GM12878 (cell line): ENCODE data around the gene ARID5B. TPM values are rescaled to one million over a fixed set of nuclear protein-coding genes. Genes with fewer than 3 reads are reported as not detected.
A peak's percentile ranks its signal among the peaks of the same experiment; 100 is the strongest.

ENCODE experiments used
- ATAC-seq: fragments of 200-7000 bp; cut with Tn5 transposase; 3 replicates; pipeline ENCODE4 v1.9.1; 2020; ENCODE audit warnings: mild to moderate bottlenecking, moderate library complexity
- BruUV-seq: library from RNA; stranded (reverse); fragments of 400-500 nt; replicated peaks from 2 replicates; lab custom pipeline; 2021; lab: Mats Ljungman, UMichigan
- CTCF ChIA-PET: fragments of 300-600 bp; sonication (Branson Sonifier 250); formaldehyde crosslinking; extraction: SDS; loops from one replicate; lab custom pipeline; 2021; ENCODE audit warnings: inconsistent platforms; lab: Yijun Ruan, JAX
- POLR2A ChIA-PET: fragments of 350-600 bp; formaldehyde crosslinking; extraction: SDS; loops from one replicate; lab custom pipeline; 2021; ENCODE audit warnings: inconsistent platforms; lab: Charles Lee
- RAD21 ChIA-PET: fragments of 300-600 bp; sonication (Branson Sonifier 250); formaldehyde crosslinking; loops from one replicate; lab custom pipeline; 2023; ENCODE audit warnings: antibody characterized with exemption; ENCODE audit not compliant: unreplicated experiment; lab: Charles Lee
- SMC1A ChIA-PET: fragments of 300-600 bp; sonication (Branson Sonifier 250); formaldehyde crosslinking; loops from one replicate; lab custom pipeline; 2023; ENCODE audit not compliant: unreplicated experiment, uncharacterized antibody; lab: Charles Lee
- DNase-seq: peaks from one replicate; pipeline ENCODE4 v3.0.0-alpha.2; 2011; ENCODE audit warnings: low read depth, low spot score
- FAIRE-seq: peaks from 3 replicates; lab custom pipeline; 2011; peaks lifted over from hg19 to GRCh38; lab: Jason Lieb, UNC
- H2AFZ ChIP-seq: 2 replicates; pipeline ENCODE4 v1.6.0; 2011; ENCODE audit warnings: low read depth, low read length, control low read depth; ENCODE audit not compliant: control insufficient read depth
- H3K27ac ChIP-seq: 2 replicates; pipeline ENCODE4 v1.5.1; 2011; ENCODE audit warnings: control low read depth; ENCODE audit not compliant: control insufficient read depth, insufficient read depth
- H3K27me3 ChIP-seq, 2 experiments: replicated peaks in 1 of 2; 2 replicates each; pipeline versions ENCODE4 v1.6.0 to v1.6.1; 2011; ENCODE audit warnings: low read length in 1 of 2; ENCODE audit not compliant: control insufficient read depth in 2 of 2, insufficient read depth in 2 of 2
- H3K36me3 ChIP-seq, 2 experiments: 2 replicates each; pipeline ENCODE4 v1.5.1; 2011; ENCODE audit warnings: low read length in 1 of 2; ENCODE audit not compliant: control insufficient read depth in 2 of 2, insufficient read depth in 2 of 2
- H3K4me1 ChIP-seq: 2 replicates; pipeline ENCODE4 v1.6.1; 2011; ENCODE audit warnings: mild to moderate bottlenecking, low read length, moderate library complexity, mixed read lengths; ENCODE audit not compliant: control insufficient read depth, insufficient read depth
- H3K4me2 ChIP-seq: 2 replicates; pipeline ENCODE4 v1.6.0; 2011; ENCODE audit warnings: control low read depth; ENCODE audit not compliant: control insufficient read depth, insufficient read depth
- H3K4me3 ChIP-seq: fragments of 200-600 bp; sonication (generic); 2 replicates; pipeline ENCODE4 v1.5.1; 2016
- H3K79me2 ChIP-seq: 2 replicates; pipeline ENCODE4 v1.6.0; 2011; ENCODE audit warnings: low read length; ENCODE audit not compliant: control insufficient read depth, insufficient read depth
- H3K9ac ChIP-seq: 2 replicates; pipeline ENCODE4 v1.8.0; 2011; ENCODE audit warnings: low read length, control low read depth, mixed read lengths; ENCODE audit not compliant: control insufficient read depth, insufficient read depth
- H3K9me3 ChIP-seq: replicated peaks from 3 replicates; pipeline ENCODE4 v1.5.1; 2011; ENCODE audit warnings: mild to moderate bottlenecking, low read length; ENCODE audit not compliant: control insufficient read depth, insufficient read depth
- H4K20me1 ChIP-seq: 2 replicates; pipeline ENCODE4 v1.6.0; 2011; ENCODE audit not compliant: control insufficient read depth, insufficient read depth
- FOXK2 ChIP-seq: fragments of 450-650 bp; IDR thresholded peaks from 2 replicates; pipeline ENCODE4 v1.6.1; 2017; ENCODE audit warnings: mild to moderate bottlenecking, moderate library complexity
- MTA2 ChIP-seq: fragments of 450-650 bp; IDR thresholded peaks from 2 replicates; pipeline ENCODE4 v1.6.1; 2016; ENCODE audit warnings: low read depth, mild to moderate bottlenecking, moderate library complexity
- POLR2A ChIP-seq: IDR thresholded peaks from 2 replicates; pipeline ENCODE4 v1.6.1; 2011; ENCODE audit warnings: low read depth, mild to moderate bottlenecking, low read length
- RB1 ChIP-seq: fragments of 450-650 bp; formaldehyde crosslinking; IDR thresholded peaks from 2 replicates; pipeline ENCODE4 v1.6.1; 2017; ENCODE audit warnings: mild to moderate bottlenecking, borderline replicate concordance
- YBX1 ChIP-seq: fragments of 450-650 bp; IDR thresholded peaks from 2 replicates; pipeline ENCODE4 v1.6.1; 2016; ENCODE audit warnings: antibody characterized with exemption
- WGBS: methylation state at CpG from one replicate; pipeline ENCODE4 v1.1.6; 2016; ENCODE audit warnings: low lambda C conversion rate; ENCODE audit not compliant: insufficient replicate concordance, insufficient coverage; ENCODE audit errors: missing lambda C conversion rate; 5-methylcytosine and 5-hydroxymethylcytosine counted together
- in situ Hi-C: fragments of 300-500 bp; cut with MboI; formaldehyde crosslinking; loops from 9 replicates; pipeline ENCODE4 v1.14.3; 2018; ENCODE audit warnings: mixed read lengths
- intact Hi-C: fragments of 100-400 bp; cut with micrococcal nuclease; formaldehyde crosslinking; loops from one replicate; pipeline ENCODE4 v1.14.2; 2022; ENCODE audit not compliant: unreplicated experiment
- polyA plus RNA-seq, 11 experiments: library from polyadenylated mRNA; depleted of rRNA in 4 of 11; unstranded in 6 of 11; stranded (reverse) in 5 of 11; fragments of >200 nt; fragmentation: Nextera tagmentation in 4 of 11; fragmentation: Illumina TruSeq in 1 of 11; extraction: Ambion mirVana in 4 of 11; extraction: Trizol in 1 of 11; gene quantifications; 1 replicate in 1 of 11; 2 replicates in 10 of 11; pipeline versions ENCODE4 v1.2.1 to v1.2.3, GENCODE V29; 2011 to 2016; ENCODE audit warnings: inconsistent platforms in 2 of 11, missing spikeins in 2 of 11, low read depth in 1 of 11
- total RNA-seq, 4 experiments: library from RNA; depleted of rRNA in 3 of 4; stranded (reverse); fragments of >200 nt in 3 of 4; fragmentation: Illumina TruSeq in 1 of 4; extraction: Trizol in 1 of 4; gene quantifications; 2 replicates each; pipeline versions ENCODE4 v1.2.1 to v1.2.3, GENCODE V29; 2013 to 2021
- TF ChIP-seq, protein P1 (sequence below): fragments of 450-650 bp; conservative IDR thresholded peaks from 2 replicates; pipeline ENCODE4 v1.6.1; 2017; ENCODE audit warnings: mild to moderate bottlenecking, moderate library complexity
- TF ChIP-seq, protein P2 (sequence below): IDR thresholded peaks from 2 replicates; pipeline ENCODE4 v1.6.1; 2011; ENCODE audit warnings: low read depth, low read length, improper control_type of control experiment, borderline replicate concordance

ARID5B gene
- total and polyA plus RNA-seq, 10 of the 15 experiments (the other 5 are each of a cell fraction or from before 2014, with no cell fraction given), result 2.7 to 8.5 (median 6.1) TPM

DNA sequence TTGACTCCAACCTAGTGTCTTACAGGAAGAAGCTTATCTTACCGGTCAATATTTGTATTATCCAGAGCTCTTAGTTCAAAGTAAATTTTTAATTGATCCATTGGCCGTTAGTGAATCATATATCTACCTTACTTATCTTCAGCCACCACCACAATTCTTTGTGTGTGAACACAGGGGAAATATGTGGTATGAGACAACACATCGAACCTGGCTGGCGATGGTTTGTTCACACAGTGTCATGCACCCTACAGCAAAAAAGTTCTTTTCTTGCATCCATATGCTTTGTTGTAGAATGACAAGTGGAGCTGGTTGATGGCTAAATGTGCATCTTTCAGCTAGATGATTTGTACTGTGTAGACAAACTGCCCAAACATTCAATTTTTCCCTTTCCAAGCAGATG is 65.8 kb downstream of the ARID5B start (continued):
- TF ChIP-seq, protein P1, sequence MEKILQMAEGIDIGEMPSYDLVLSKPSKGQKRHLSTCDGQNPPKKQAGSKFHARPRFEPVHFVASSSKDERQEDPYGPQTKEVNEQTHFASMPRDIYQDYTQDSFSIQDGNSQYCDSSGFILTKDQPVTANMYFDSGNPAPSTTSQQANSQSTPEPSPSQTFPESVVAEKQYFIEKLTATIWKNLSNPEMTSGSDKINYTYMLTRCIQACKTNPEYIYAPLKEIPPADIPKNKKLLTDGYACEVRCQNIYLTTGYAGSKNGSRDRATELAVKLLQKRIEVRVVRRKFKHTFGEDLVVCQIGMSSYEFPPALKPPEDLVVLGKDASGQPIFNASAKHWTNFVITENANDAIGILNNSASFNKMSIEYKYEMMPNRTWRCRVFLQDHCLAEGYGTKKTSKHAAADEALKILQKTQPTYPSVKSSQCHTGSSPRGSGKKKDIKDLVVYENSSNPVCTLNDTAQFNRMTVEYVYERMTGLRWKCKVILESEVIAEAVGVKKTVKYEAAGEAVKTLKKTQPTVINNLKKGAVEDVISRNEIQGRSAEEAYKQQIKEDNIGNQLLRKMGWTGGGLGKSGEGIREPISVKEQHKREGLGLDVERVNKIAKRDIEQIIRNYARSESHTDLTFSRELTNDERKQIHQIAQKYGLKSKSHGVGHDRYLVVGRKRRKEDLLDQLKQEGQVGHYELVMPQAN, result no peak
- TF ChIP-seq POLR2A (no peak), MTA2 (no peak), FOXK2 (no peak)
- TF ChIP-seq, protein P2, sequence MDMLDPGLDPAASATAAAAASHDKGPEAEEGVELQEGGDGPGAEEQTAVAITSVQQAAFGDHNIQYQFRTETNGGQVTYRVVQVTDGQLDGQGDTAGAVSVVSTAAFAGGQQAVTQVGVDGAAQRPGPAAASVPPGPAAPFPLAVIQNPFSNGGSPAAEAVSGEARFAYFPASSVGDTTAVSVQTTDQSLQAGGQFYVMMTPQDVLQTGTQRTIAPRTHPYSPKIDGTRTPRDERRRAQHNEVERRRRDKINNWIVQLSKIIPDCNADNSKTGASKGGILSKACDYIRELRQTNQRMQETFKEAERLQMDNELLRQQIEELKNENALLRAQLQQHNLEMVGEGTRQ, result no peak

DNA sequence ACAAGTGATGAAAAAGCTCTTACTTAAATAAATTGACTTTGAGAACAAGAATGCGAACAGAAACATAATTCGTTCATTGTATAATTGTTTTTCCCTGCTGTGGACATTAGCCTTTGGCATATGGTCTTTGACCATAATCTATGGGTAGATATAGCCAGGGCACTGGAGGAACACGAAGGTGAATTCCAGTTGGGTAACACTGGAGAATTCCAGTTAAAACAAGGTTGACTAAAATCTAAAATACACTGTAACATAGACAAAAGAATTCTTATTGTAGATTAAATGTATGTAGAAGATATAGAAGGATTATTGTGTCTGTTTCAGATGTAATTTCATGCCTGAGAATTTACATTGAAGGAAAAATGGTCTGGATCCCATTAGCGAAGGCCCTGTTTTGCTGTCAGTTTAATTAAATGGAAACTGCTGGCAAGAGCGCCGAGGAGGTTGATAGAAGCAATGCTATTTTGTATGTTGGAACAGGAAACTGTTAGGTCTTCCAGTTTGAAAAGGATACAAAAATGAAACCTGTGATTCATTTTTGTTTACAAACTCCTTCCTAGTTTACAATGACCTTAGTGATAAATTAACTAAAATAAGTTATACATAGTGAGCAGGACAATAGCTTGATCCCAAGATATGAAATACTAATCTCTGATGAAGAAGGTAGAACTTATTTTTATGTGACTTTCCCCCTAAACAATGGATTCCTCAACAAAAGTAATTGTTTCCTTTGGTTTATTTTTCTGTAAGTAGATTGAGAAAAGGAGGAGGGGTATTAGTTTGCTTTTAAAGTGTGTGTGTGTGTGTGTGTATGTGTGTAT is 68.9 kb downstream of the ARID5B start:
- SMC1A ChIA-PET, result interaction anchor here (1.5 to 1.6 kb wide), 2 partner anchors 28 to 31 kb away, joined by 3 read pairs; no protein-coding TSS in a partner anchor
- TF ChIP-seq YBX1, result no peak
- TF ChIP-seq RB1, result no peak
- TF ChIP-seq, all 136 proteins: peak for 0
- 69% methylated on average over 6 of the region's 6 CpGs for WGBS

More for the DNA sequence above, 68.9 kb downstream of the ARID5B start:
- peaks cover 0 to 3% of the 10 kb centered on the region in 2 experiments; a peak in 1 of 4 replicates for H3K36me3 ChIP-seq
- FAIRE-seq (no peak), DNase-seq (no peak), ATAC-seq (no peak)
- H3K27me3 ChIP-seq, result no peaks in the 10 kb centered on the region
- peak overlapping the region; percentile 27; the same call in 1 of the 2 replicates for H3K27ac ChIP-seq
- in situ Hi-C loops (no loop called here), intact Hi-C loops (no loop called here)
- H3K4me3 ChIP-seq, result no peak overlapping the region
- peaks cover 43% of the 10 kb centered on the region for H3K79me2 ChIP-seq
- peaks cover 32% of the 10 kb centered on the region for H3K4me1 ChIP-seq
- peaks cover 2% of the 10 kb centered on the region; the same call in 2 of the 3 replicates for H3K9me3 ChIP-seq
- no peak overlapping the region for H2AFZ ChIP-seq
- no peaks in the 10 kb centered on the region for H4K20me1 ChIP-seq
- no peak overlapping the region for H3K4me2 ChIP-seq
- BruUV-seq, result no TSS peak
- ChIA-PET RAD21 (no interaction called here), CTCF (interaction anchor here (1.6 kb wide), 1 partner anchor 68 kb away, joined by 5 read pairs; no protein-coding TSS in a partner anchor), POLR2A (no interaction called here)
- H3K9ac ChIP-seq, result no peak overlapping the region
